Lung microvascular endothelial cell (primary cell): Measurements from ENCODE around the gene MUC5B. TPM values are rescaled to one million over a fixed set of nuclear protein-coding genes. Genes with fewer than 3 reads are reported as not detected.
"Not testable (repeated sequence)": the region's sequence is repeated elsewhere in the genome, so short reads cannot be mapped to it uniquely, and the experiment has no call there.

Source experiments
- DNase-seq, 2 donors: peaks; one replicate each; pipeline versions ENCODE4 v3.0.0 to v3.0.0-alpha.2; 2010; ENCODE audit warnings: low read depth in 2 of 2
- total RNA-seq: library from RNA; depleted of rRNA; stranded (reverse); fragments of >200 nt; gene quantifications from 2 replicates; pipeline ENCODE4 v1.2.1, GENCODE V29; 2014

The MUC5B gene
- total RNA-seq, 1 donor from 2014 or later = not detected

GRCh38 chr11:1231396-1232020 is 8.6 kb downstream of the MUC5B start:
- DNase-seq = no peak

- no peak for DNase-seq
These were observed 9.4 kb downstream of the MUC5B start for GRCh38 chr11:1232021-1232882.

- DNase-seq = no peak
These were observed 10.0 kb downstream of the MUC5B start for GRCh38 chr11:1232883-1233321.

GRCh38 chr11:1233351-1234053 is 10.6 kb downstream of the MUC5B start:
- DNase-seq = no peak

GRCh38 chr11:1234054-1234720 is 11.3 kb downstream of the MUC5B start:
- DNase-seq = no peak

GRCh38 chr11:1234771-1235305 is 12.0 kb downstream of the MUC5B start:
- no peak for DNase-seq

GRCh38 chr11:1235306-1235900 is 12.5 kb downstream of the MUC5B start:
- no peak for DNase-seq

GRCh38 chr11:1235901-1236315 is 13.0 kb downstream of the MUC5B start:
- DNase-seq = no peak

- no peak for DNase-seq
These were observed 13.7 kb downstream of the MUC5B start for GRCh38 chr11:1236316-1237127.

GRCh38 chr11:1237128-1237580 is 14.3 kb downstream of the MUC5B start:
- DNase-seq = no peak

- DNase-seq = no peak
These were observed 15.0 kb downstream of the MUC5B start for GRCh38 chr11:1237851-1238250.

GRCh38 chr11:1238767-1239595 is 16.1 kb downstream of the MUC5B start:
- DNase-seq = no peak

GRCh38 chr11:1239596-1240205 is 16.8 kb downstream of the MUC5B start:
- DNase-seq = no peak

GRCh38 chr11:1240771-1241170 is 17.9 kb downstream of the MUC5B start:
- DNase-seq = no peak

GRCh38 chr11:1241706-1242105 is 18.8 kb downstream of the MUC5B start:
- no peak for DNase-seq

- DNase-seq = no peak
These were observed 19.4 kb downstream of the MUC5B start for GRCh38 chr11:1242289-1242688.

- not testable (repeated sequence) for DNase-seq
These were observed 19.9 kb downstream of the MUC5B start for GRCh38 chr11:1242751-1243150.

- DNase-seq = not testable (repeated sequence)
These were observed 20.7 kb downstream of the MUC5B start for GRCh38 chr11:1243521-1243920.

- not testable (repeated sequence) for DNase-seq
These were observed 21.7 kb downstream of the MUC5B start for GRCh38 chr11:1244557-1244956.
